HepG2 (cell line): ENCODE data around the gene RHD.
"Not testable (repeated sequence)": the region's sequence is repeated elsewhere in the genome, so short reads cannot be mapped to it uniquely, and the experiment has no call there.

Source experiments
- CREM ChIP-seq, 2 experiments: sonication (generic) in 1 of 2; formaldehyde crosslinking in 1 of 2; IDR thresholded peaks; 2 replicates each; pipeline versions ENCODE4 v1.4.0 to v1.6.1; 2016 to 2020; ENCODE audit warnings: antibody characterized with exemption in 1 of 2, mild to moderate bottlenecking in 1 of 2, missing genetic modification reagents in 1 of 2
- ESRRA ChIP-seq: sonication (generic); formaldehyde crosslinking; IDR thresholded peaks from 2 replicates; pipeline ENCODE4 v1.5.1; 2020; ENCODE audit warnings: mild to moderate bottlenecking, low read depth, missing genetic modification reagents
- GABPA ChIP-seq, 2 experiments: IDR thresholded peaks; 2 replicates each; pipeline ENCODE4 v1.6.1; 2011 to 2016; ENCODE audit warnings: low read depth in 2 of 2, low read length in 1 of 2, missing biosample characterization in 1 of 2, missing genetic modification characterization in 1 of 2
- JUNB ChIP-seq: sonication (generic); formaldehyde crosslinking; IDR thresholded peaks from 2 replicates; pipeline ENCODE4 v1.8.0; 2022; ENCODE audit warnings: missing genetic modification reagents, mild to moderate bottlenecking, borderline replicate concordance
- KDM5A ChIP-seq: fragments of 200-600 bp; sonication (generic); IDR thresholded peaks from 2 replicates; pipeline ENCODE4 v1.7.0; 2018; ENCODE audit warnings: antibody characterized with exemption, mild to moderate bottlenecking, low read length, borderline replicate concordance
- MIXL1 ChIP-seq: IDR thresholded peaks from 2 replicates; pipeline ENCODE4 v1.6.1; 2016
- POLR2AphosphoS5 ChIP-seq: IDR thresholded peaks from 2 replicates; pipeline ENCODE4 v1.6.1; 2012; ENCODE audit warnings: low read depth, low read length
- USF2 ChIP-seq, 2 experiments: sonication (generic) in 1 of 2; formaldehyde crosslinking in 1 of 2; IDR thresholded peaks; 2 replicates each; pipeline versions ENCODE4 v1.5.1 to v1.6.1; 2011 to 2020; ENCODE audit warnings: borderline replicate concordance in 1 of 2, low read depth in 1 of 2, low read length in 1 of 2, mild to moderate bottlenecking in 1 of 2, missing genetic modification reagents in 1 of 2, moderate library complexity in 1 of 2
- ZIK1 ChIP-seq: sonication (generic); formaldehyde crosslinking; IDR thresholded peaks from 2 replicates; pipeline ENCODE4 v1.5.0; 2020; ENCODE audit warnings: mild to moderate bottlenecking, low read depth, missing genetic modification reagents, borderline replicate concordance
- ZNF101 ChIP-seq: sonication (generic); formaldehyde crosslinking; IDR thresholded peaks from 2 replicates; pipeline ENCODE4 v1.4.0; 2020; ENCODE audit warnings: mild to moderate bottlenecking, low read depth, missing genetic modification reagents, borderline replicate concordance
- ZNF407 ChIP-seq: sonication (generic); formaldehyde crosslinking; IDR thresholded peaks from one replicate; pipeline ENCODE4 v1.5.1; 2020; ENCODE audit warnings: mild to moderate bottlenecking, missing genetic modification reagents; ENCODE audit errors: not compliant biosample characterization
- TF ChIP-seq, protein P1 (sequence below): sonication (generic); formaldehyde crosslinking; IDR thresholded peaks from 2 replicates; pipeline ENCODE4 v1.9.0; 2021; ENCODE audit warnings: missing genetic modification reagents, mild to moderate bottlenecking, borderline replicate concordance

DNA sequence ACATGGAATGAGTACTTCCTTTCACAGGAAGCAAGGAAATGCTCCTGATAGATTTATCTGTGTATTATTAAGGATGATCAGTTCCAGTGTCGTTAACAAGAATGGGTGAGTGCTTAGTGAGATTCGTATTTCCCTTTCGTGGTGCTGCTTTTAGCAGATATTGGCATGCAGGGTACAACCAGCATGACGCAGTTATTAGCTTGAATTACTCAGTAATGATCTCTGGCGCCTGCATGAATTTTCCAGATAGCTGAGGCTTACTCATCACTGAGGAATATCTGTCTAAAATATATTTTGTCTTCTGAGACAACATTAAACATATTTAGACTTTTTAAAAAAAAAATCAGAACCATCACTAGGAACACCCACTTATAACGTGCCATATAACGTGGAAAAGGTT lies 99.4 kb downstream of the RHD start:
- TF ChIP-seq ZNF407 (CRISPR knock-in tag); MIXL1 (CRISPR knock-in tag); ZNF101 (CRISPR knock-in tag); GABPA (IDR thresholded peaks at IDR 0.05; ENCODE audit: low read depth, low read length); GABPA (CRISPR knock-in tag; IDR thresholded peaks at IDR 0.05; ENCODE audit: low read depth); USF2 (IDR thresholded peaks at IDR 0.05; ENCODE audit: low read depth, low read length); USF2 (CRISPR knock-in tag; IDR thresholded peaks at IDR 0.05; ENCODE audit: borderline replicate concordance); CREM (IDR thresholded peaks at IDR 0.05); CREM (CRISPR knock-in tag; IDR thresholded peaks at IDR 0.05); POLR2AphosphoS5; JUNB (CRISPR knock-in tag); ESRRA; ZIK1 (CRISPR knock-in tag); KDM5A: not testable (repeated sequence)
- TF ChIP-seq, protein P1, sequence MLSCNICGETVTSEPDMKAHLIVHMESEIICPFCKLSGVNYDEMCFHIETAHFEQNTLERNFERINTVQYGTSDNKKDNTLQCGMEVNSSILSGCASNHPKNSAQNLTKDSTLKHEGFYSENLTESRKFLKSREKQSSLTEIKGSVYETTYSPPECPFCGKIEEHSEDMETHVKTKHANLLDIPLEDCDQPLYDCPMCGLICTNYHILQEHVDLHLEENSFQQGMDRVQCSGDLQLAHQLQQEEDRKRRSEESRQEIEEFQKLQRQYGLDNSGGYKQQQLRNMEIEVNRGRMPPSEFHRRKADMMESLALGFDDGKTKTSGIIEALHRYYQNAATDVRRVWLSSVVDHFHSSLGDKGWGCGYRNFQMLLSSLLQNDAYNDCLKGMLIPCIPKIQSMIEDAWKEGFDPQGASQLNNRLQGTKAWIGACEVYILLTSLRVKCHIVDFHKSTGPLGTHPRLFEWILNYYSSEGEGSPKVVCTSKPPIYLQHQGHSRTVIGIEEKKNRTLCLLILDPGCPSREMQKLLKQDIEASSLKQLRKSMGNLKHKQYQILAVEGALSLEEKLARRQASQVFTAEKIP: not testable (repeated sequence)
